K562 (cell line): ENCODE results near the gene AIM2. TPM values are rescaled to one million over a fixed set of nuclear protein-coding genes. Genes with fewer than 3 reads are reported as not detected.
A peak's percentile ranks its signal among the peaks of the same experiment; 100 is the strongest.

Experiments used
- AFF1 ChIP-seq, 2 experiments: fragments of 450-650 bp; IDR thresholded peaks; 2 replicates each; pipeline ENCODE4 v1.6.1; 2018; ENCODE audit warnings: mild to moderate bottlenecking in 2 of 2, low read depth in 1 of 2; ENCODE audit not compliant: partially characterized antibody in 2 of 2
- BRF2 ChIP-seq: IDR thresholded peaks from 3 replicates; pipeline ENCODE4 v1.6.1; 2011; ENCODE audit warnings: borderline replicate concordance, mild to moderate bottlenecking; ENCODE audit not compliant: insufficient read length, insufficient read depth
- CAMTA2 ChIP-seq: fragments of 250-450 bp; sonication (Bioruptor Pico); conservative IDR thresholded peaks from 2 replicates; pipeline ENCODE4 v1.5.1; 2022
- DACH1 ChIP-seq: fragments of 450-650 bp; IDR thresholded peaks from 2 replicates; pipeline ENCODE4 v1.6.1; 2018; ENCODE audit not compliant: partially characterized antibody
- FOXM1 ChIP-seq, 2 experiments: fragments of 450-650 bp in 1 of 2; sonication (generic) in 1 of 2; formaldehyde crosslinking in 1 of 2; IDR thresholded peaks; 2 replicates each; pipeline versions ENCODE4 v1.6.1 to v1.9.0; 2017 to 2022; ENCODE audit warnings: low read depth in 2 of 2, mild to moderate bottlenecking in 2 of 2, missing genetic modification reagents in 1 of 2, moderate library complexity in 1 of 2
- GATAD2A ChIP-seq: fragments of 450-650 bp; IDR thresholded peaks from 2 replicates; pipeline ENCODE4 v1.6.1; 2017
- HCFC1 ChIP-seq: IDR thresholded peaks from 2 replicates; pipeline ENCODE4 v1.6.1; 2012; ENCODE audit warnings: low read depth, low read length, improper control_type of control experiment
- ID3 ChIP-seq, 2 experiments: fragments of 250-450 bp in 1 of 2; fragments of 450-650 bp in 1 of 2; sonication (Bioruptor Pico) in 1 of 2; IDR thresholded peaks; 2 replicates each; pipeline versions ENCODE4 v1.6.1 to v1.8.0; 2016 to 2021; ENCODE audit warnings: mild to moderate bottlenecking in 2 of 2, moderate library complexity in 2 of 2, missing compliant biosample characterization in 1 of 2, missing genetic modification characterization in 1 of 2
- NCOR1 ChIP-seq: fragments of 450-650 bp; IDR thresholded peaks from 2 replicates; pipeline ENCODE4 v1.6.1; 2016; ENCODE audit warnings: mild to moderate bottlenecking, moderate library complexity
- NR4A1 ChIP-seq, 2 experiments: fragments of 250-450 bp in 1 of 2; fragments of 450-650 bp in 1 of 2; sonication (Bioruptor Pico) in 1 of 2; IDR thresholded peaks; 2 replicates each; pipeline versions ENCODE4 v1.4.0 to v1.6.1; 2016 to 2020; ENCODE audit warnings: mild to moderate bottlenecking in 2 of 2, missing compliant biosample characterization in 1 of 2, missing genetic modification characterization in 1 of 2, moderate library complexity in 1 of 2
- PKNOX1 ChIP-seq: fragments of 450-650 bp; IDR thresholded peaks from 2 replicates; pipeline ENCODE4 v1.6.1; 2016
- TAF9B ChIP-seq: fragments of 450-650 bp; IDR thresholded peaks from 2 replicates; pipeline ENCODE4 v1.6.1; 2018; ENCODE audit warnings: mild to moderate bottlenecking; ENCODE audit not compliant: partially characterized antibody
- TRIM24 ChIP-seq, 2 experiments: fragments of 450-650 bp; IDR thresholded peaks; 2 replicates each; pipeline ENCODE4 v1.6.1; 2016
- ZNF347 ChIP-seq: fragments of 450-650 bp; formaldehyde crosslinking; IDR thresholded peaks from 2 replicates; pipeline ENCODE4 v1.4.0; 2020; ENCODE audit warnings: low read depth, mild to moderate bottlenecking, moderate library complexity
- polyA plus RNA-seq, 8 experiments: library from polyadenylated mRNA; depleted of rRNA in 4 of 8; stranded (reverse) in 5 of 8; unstranded in 3 of 8; fragments of >200 nt; fragmentation: Nextera tagmentation in 2 of 8; fragmentation: Illumina TruSeq in 1 of 8; extraction: Ambion mirVana in 2 of 8; extraction: Trizol in 1 of 8; gene quantifications; 2 replicates each; pipeline versions ENCODE4 v1.2.1 to v1.2.3, GENCODE V29; 2011 to 2014; ENCODE audit warnings: inconsistent platforms in 1 of 8, missing spikeins in 1 of 8
- total RNA-seq, 7 experiments: library from RNA; depleted of rRNA in 6 of 7; stranded (reverse); fragments of >200 nt in 6 of 7; fragmentation: Illumina TruSeq in 2 of 7; extraction: Trizol in 2 of 7; gene quantifications; 2 replicates each; pipeline versions ENCODE4 v1.2.1 to v1.2.3, GENCODE V29; 2011 to 2021; ENCODE audit warnings: low replicate concordance in 1 of 7

The AIM2 gene
- total and polyA plus RNA-seq, 9 of the 15 experiments (the other 6 are each of a cell fraction or from before 2014, with no cell fraction given), result 0.10 to 0.95 (median 0.22) TPM

- TF ChIP-seq FOXM1 (IDR thresholded peaks at IDR 0.05; ENCODE audit: low read depth) (no peak), FOXM1 (CRISPR knock-in tag; IDR thresholded peaks at IDR 0.05; ENCODE audit: low read depth) (no peak), CAMTA2 (CRISPR knock-in tag) (no peak), TRIM24 (IDR thresholded peaks at IDR 0.05) (peak; percentile 18 to 54; a peak in 2 of 4 replicates), BRF2 (no peak), TAF9B (no peak), HCFC1 (no peak), ID3 (CRISPR knock-in tag; IDR thresholded peaks at IDR 0.05) (no peak), ID3 (tag; IDR thresholded peaks at IDR 0.05) (peak; percentile 59), GATAD2A (no peak), AFF1 (IDR thresholded peaks at IDR 0.05; ENCODE audit: low read depth in 1 of 2, partially characterized antibody in 2 of 2) (peak in 1 of 2 experiments; percentile 66), NCOR1 (no peak; the same call in 1 of the 2 replicates), NR4A1 (CRISPR knock-in tag; IDR thresholded peaks at IDR 0.05) (no peak), NR4A1 (tag; IDR thresholded peaks at IDR 0.05) (peak; percentile 88), ZNF347 (CRISPR knock-in tag) (no peak), PKNOX1 (no peak; the same call in 1 of the 2 replicates), DACH1 (no peak)
Observed at GRCh38 chr1:159077120-159077961, 775 bp upstream of the AIM2 start (continued).
